Neural progenitor cell (in vitro differentiated cells): ENCODE results near the gene CEBPE. TPM values are rescaled to one million over a fixed set of nuclear protein-coding genes. Genes with fewer than 3 reads are reported as not detected.

Source experiments
- DNase-seq: peaks from one replicate; pipeline ENCODE4 v3.0.0-alpha.2; 2016; ENCODE audit warnings: low spot score
- H2AFZ ChIP-seq: fragments of 200-600 bp; sonication (generic); replicated peaks from 2 replicates; pipeline ENCODE4 v1.6.1; 2016; ENCODE audit warnings: antibody characterized with exemption
- H3F3A ChIP-seq: fragments of 200-600 bp; sonication (generic); 2 replicates; pipeline ENCODE4 v1.6.1; 2016; ENCODE audit warnings: antibody characterized with exemption, low read depth
- H3K27ac ChIP-seq: fragments of 200-600 bp; sonication (generic); 2 replicates; pipeline ENCODE4 v1.5.1; 2016; ENCODE audit warnings: mild to moderate bottlenecking
- H3K27me3 ChIP-seq: fragments of 200-600 bp; sonication (generic); 2 replicates; pipeline ENCODE4 v1.6.1; 2016; ENCODE audit warnings: mild to moderate bottlenecking, moderate library complexity
- H3K36me3 ChIP-seq: fragments of 200-600 bp; sonication (generic); 2 replicates; pipeline ENCODE4 v1.5.1; 2016
- H3K4me1 ChIP-seq: fragments of 200-600 bp; sonication (generic); 2 replicates; pipeline ENCODE4 v1.6.1; 2016; ENCODE audit warnings: mixed run types
- H3K4me2 ChIP-seq: fragments of 200-600 bp; sonication (generic); 2 replicates; pipeline ENCODE4 v1.6.1; 2016
- H3K4me3 ChIP-seq: fragments of 200-600 bp; sonication (generic); 2 replicates; pipeline ENCODE4 v1.5.1; 2016
- H3K79me2 ChIP-seq: fragments of 200-600 bp; sonication (generic); 2 replicates; pipeline ENCODE4 v1.6.1; 2016; ENCODE audit warnings: low read depth
- H3K9ac ChIP-seq: fragments of 200-600 bp; sonication (generic); 2 replicates; pipeline ENCODE4 v1.6.1; 2016
- H3K9me3 ChIP-seq: fragments of 200-600 bp; sonication (generic); 2 replicates; pipeline ENCODE4 v1.5.1; 2016; ENCODE audit warnings: low read depth
- H4K20me1 ChIP-seq: fragments of 200-600 bp; sonication (generic); 2 replicates; pipeline ENCODE4 v1.6.1; 2016; ENCODE audit warnings: low read depth
- H3K27ac Mint-ChIP-seq: 3 replicates; pipeline ENCODE4 v1.8.0; 2021; ENCODE audit warnings: mixed read lengths
- H3K27me3 Mint-ChIP-seq: 2 replicates; pipeline ENCODE4 v1.8.0; 2022; ENCODE audit warnings: low read depth, mild to moderate bottlenecking, inconsistent platforms, moderate library complexity, mixed read lengths; ENCODE audit not compliant: insufficient read depth
- H3K36me3 Mint-ChIP-seq: 3 replicates; pipeline ENCODE4 v1.8.0; 2021; ENCODE audit warnings: mixed read lengths
- H3K4me1 Mint-ChIP-seq: 3 replicates; pipeline ENCODE4 v1.8.0; 2021; ENCODE audit warnings: mixed read lengths
- H3K4me3 Mint-ChIP-seq: 3 replicates; pipeline ENCODE4 v1.8.0; 2021; ENCODE audit warnings: mild to moderate bottlenecking, moderate library complexity, mixed read lengths
- H3K9me3 Mint-ChIP-seq: 3 replicates; pipeline ENCODE4 v1.8.0; 2020; ENCODE audit warnings: mixed read lengths
- CTCF ChIP-seq: fragments of 200-600 bp; sonication (generic); IDR thresholded peaks from 2 replicates; pipeline ENCODE4 v1.5.1; 2017; ENCODE audit warnings: antibody characterized with exemption, mild to moderate bottlenecking
- EZH2 ChIP-seq: fragments of 200-600 bp; sonication (generic); IDR thresholded peaks from 2 replicates; pipeline ENCODE4 v1.6.1; 2017; ENCODE audit warnings: antibody characterized with exemption, mild to moderate bottlenecking, moderate library complexity
- EZH2phosphoT487 ChIP-seq: fragments of 200-600 bp; sonication (generic); IDR thresholded peaks from 2 replicates; pipeline ENCODE4 v1.6.1; 2017; ENCODE audit warnings: antibody characterized with exemption
- total RNA-seq: library from RNA; depleted of rRNA; stranded (reverse); fragments of >200 nt; gene quantifications from 2 replicates; pipeline ENCODE4 v1.2.3, GENCODE V29; 2015; ENCODE audit warnings: low replicate concordance

Gene CEBPE
- total RNA-seq, 1 donor from 2014 or later: not detected

GRCh38 chr14:23164949-23165348 is 45.9 kb upstream of the CEBPE start:
- TF ChIP-seq EZH2phosphoT487 (no peak), CTCF (no peak), EZH2 (no peak)
- H3K36me3 Mint-ChIP-seq: peaks cover 26% of the 10 kb centered on the region
- no peak overlapping the region for H3K4me2 ChIP-seq
- H4K20me1 ChIP-seq: no peaks in the 10 kb centered on the region
- peaks cover 10% of the 10 kb centered on the region for H3K27me3 Mint-ChIP-seq
- peaks cover 38% of the 10 kb centered on the region for H3K4me1 ChIP-seq
- H3K27me3 ChIP-seq: no peaks in the 10 kb centered on the region
- no peak overlapping the region for H3K27ac ChIP-seq
- no peak overlapping the region for H3K4me3 Mint-ChIP-seq
- no peak overlapping the region for H3K4me3 ChIP-seq
- DNase-seq: no peak
- no peak overlapping the region for H3K9ac ChIP-seq
- no peaks in the 10 kb centered on the region for H3K9me3 ChIP-seq
- peaks cover 47% of the 10 kb centered on the region for H3F3A ChIP-seq
- H3K27ac Mint-ChIP-seq: no peak overlapping the region
- H3K4me1 Mint-ChIP-seq: peaks cover 69% of the 10 kb centered on the region
- no peaks in the 10 kb centered on the region for H3K36me3 ChIP-seq
- H2AFZ ChIP-seq: no peak overlapping the region
- peaks cover 19% of the 10 kb centered on the region for H3K79me2 ChIP-seq
- H3K9me3 Mint-ChIP-seq: peaks cover 2% of the 10 kb centered on the region

- no peaks in the 10 kb centered on the region for H3K27me3 ChIP-seq
- H3K9ac ChIP-seq: no peak overlapping the region
- no peaks in the 10 kb centered on the region for H3K9me3 ChIP-seq
- peaks cover 12% of the 10 kb centered on the region for H3K79me2 ChIP-seq
- peaks cover 52% of the 10 kb centered on the region for H3F3A ChIP-seq
- H3K27ac ChIP-seq: no peak overlapping the region
- Mint-ChIP-seq H3K4me1 (peaks cover 74% of the 10 kb centered on the region), H3K36me3 (peaks cover 27% of the 10 kb centered on the region), H3K27me3 (peaks cover 10% of the 10 kb centered on the region), H3K4me3 (no peak overlapping the region), H3K27ac (no peak overlapping the region), H3K9me3 (peaks cover 2% of the 10 kb centered on the region)
- no peak for DNase-seq
- TF ChIP-seq EZH2phosphoT487: no peak
- TF ChIP-seq CTCF: no peak
- no peak for TF ChIP-seq EZH2
- no peaks in the 10 kb centered on the region for H3K36me3 ChIP-seq
- no peak overlapping the region for H3K4me2 ChIP-seq
- no peak overlapping the region for H2AFZ ChIP-seq
- no peaks in the 10 kb centered on the region for H4K20me1 ChIP-seq
- H3K4me3 ChIP-seq: no peak overlapping the region
- H3K4me1 ChIP-seq: peaks cover 45% of the 10 kb centered on the region
These were observed 45.2 kb upstream of the CEBPE start for GRCh38 chr14:23164250-23164649.

GRCh38 chr14:23163830-23164229 is 44.8 kb upstream of the CEBPE start:
- H4K20me1 ChIP-seq: no peaks in the 10 kb centered on the region
- no peaks in the 10 kb centered on the region for H3K27me3 ChIP-seq
- Mint-ChIP-seq H3K4me3 (no peak overlapping the region), H3K36me3 (peaks cover 29% of the 10 kb centered on the region), H3K27me3 (peaks cover 10% of the 10 kb centered on the region), H3K4me1 (peaks cover 78% of the 10 kb centered on the region), H3K27ac (no peak overlapping the region), H3K9me3 (peaks cover 2% of the 10 kb centered on the region)
- no peak overlapping the region for H3K4me3 ChIP-seq
- peaks cover 4% of the 10 kb centered on the region for H3K36me3 ChIP-seq
- H2AFZ ChIP-seq: no peak overlapping the region
- H3K9ac ChIP-seq: no peak overlapping the region
- DNase-seq: no peak
- peaks cover 48% of the 10 kb centered on the region for H3K4me1 ChIP-seq
- TF ChIP-seq EZH2 (no peak), CTCF (no peak), EZH2phosphoT487 (no peak)
- no peak overlapping the region for H3K27ac ChIP-seq
- no peak overlapping the region for H3K4me2 ChIP-seq
- H3K9me3 ChIP-seq: no peaks in the 10 kb centered on the region
- peaks cover 53% of the 10 kb centered on the region for H3F3A ChIP-seq
- peaks cover 8% of the 10 kb centered on the region for H3K79me2 ChIP-seq
